HL-60/S4 treated with phorbol 12-myristate 13-acetate at 8.2 ng/mL for 4 days and 3 days (cell line): ENCODE measurements around the gene CIDEC.

Source experiments
- in situ Hi-C: fragments of 300-500 bp; cut with MboI; formaldehyde crosslinking; loops from 2 replicates; pipeline ENCODE4 v1.15.0; 2022; ENCODE audit warnings: low sequenced_read_pairs

CIDEC gene

GRCh38 chr3:9879830-9880549 lies at the start of gene CIDEC:
Gene CIDEC, minus strand, starts transcription at chr3:9880253. Its CDS starts 1,767 bp downstream, at chr3:9878486.
- in situ Hi-C loops: no loop called here

- in situ Hi-C loops: no loop called here
Measured at GRCh38 chr3:9928158-9928557, 48.1 kb upstream of the CIDEC start.

GRCh38 chr3:9918261-9919038 lies 38.4 kb upstream of the CIDEC start:
- in situ Hi-C loops: no loop called here

- in situ Hi-C loops: no loop called here
Measured at GRCh38 chr3:9917820-9918219, 37.8 kb upstream of the CIDEC start.

- in situ Hi-C loops: no loop called here
Measured at GRCh38 chr3:9916734-9917680, 37.0 kb upstream of the CIDEC start, which contains the start of gene IL17RC. Gene IL17RC, plus strand, starts transcription at chr3:9917098. Its CDS starts 218 bp downstream, at chr3:9917316.

- in situ Hi-C loops: no loop called here
Measured at GRCh38 chr3:9916346-9916733, 36.3 kb upstream of the CIDEC start.

- in situ Hi-C loops: no loop called here
Measured at GRCh38 chr3:9915254-9916141, 35.4 kb upstream of the CIDEC start.

- in situ Hi-C loops: no loop called here
Measured at GRCh38 chr3:9914559-9915253, 34.7 kb upstream of the CIDEC start.

GRCh38 chr3:9914011-9914410 lies 34.0 kb upstream of the CIDEC start:
- in situ Hi-C loops: no loop called here

GRCh38 chr3:9913601-9914000 lies 33.5 kb upstream of the CIDEC start:
- in situ Hi-C loops: no loop called here

- in situ Hi-C loops: no loop called here
Measured at GRCh38 chr3:9912294-9912935, 32.4 kb upstream of the CIDEC start.

- in situ Hi-C loops: no loop called here
Measured at GRCh38 chr3:9911863-9912262, 31.8 kb upstream of the CIDEC start.

GRCh38 chr3:9909221-9910013 lies 29.4 kb upstream of the CIDEC start:
- in situ Hi-C loops: no loop called here

- in situ Hi-C loops: no loop called here
Measured at GRCh38 chr3:9908286-9908685, 28.2 kb upstream of the CIDEC start.

- in situ Hi-C loops: no loop called here
Measured at GRCh38 chr3:9906480-9906879, 26.4 kb upstream of the CIDEC start.

- in situ Hi-C loops: no loop called here
Measured at GRCh38 chr3:9903904-9904303, 23.9 kb upstream of the CIDEC start.

GRCh38 chr3:9903238-9903624 lies 23.2 kb upstream of the CIDEC start:
- in situ Hi-C loops: no loop called here
